ENCODE data around the gene CFAP221.

GRCh38 chr2:119518401-119519056 lies 25.7 kb upstream of the CFAP221 start:
- TF ChIP-seq POLR2A (IDR thresholded peaks at IDR 0.05) = no peak
- no peak for TF ChIP-seq CTCF (IDR thresholded peaks at IDR 0.05)

Data from body of pancreas (tissue), 4 donors.